Left kidney (tissue), 2 donors: ENCODE data around the gene PARP8. TPM values are rescaled to one million over a fixed set of nuclear protein-coding genes. Genes with fewer than 3 reads are reported as not detected.

Experiments
- DNase-seq: peaks from one replicate; pipeline ENCODE4 v3.0.0-alpha.2; 2013
- polyA plus RNA-seq: library from polyadenylated mRNA; unstranded; fragments of 120-200 nt; gene quantifications from one replicate; pipeline ENCODE4 v1.2.1, GENCODE V29; 2013; ENCODE audit not compliant: insufficient read length

The PARP8 gene
- polyA plus RNA-seq, 1 donor: 17.5 TPM

DNA sequence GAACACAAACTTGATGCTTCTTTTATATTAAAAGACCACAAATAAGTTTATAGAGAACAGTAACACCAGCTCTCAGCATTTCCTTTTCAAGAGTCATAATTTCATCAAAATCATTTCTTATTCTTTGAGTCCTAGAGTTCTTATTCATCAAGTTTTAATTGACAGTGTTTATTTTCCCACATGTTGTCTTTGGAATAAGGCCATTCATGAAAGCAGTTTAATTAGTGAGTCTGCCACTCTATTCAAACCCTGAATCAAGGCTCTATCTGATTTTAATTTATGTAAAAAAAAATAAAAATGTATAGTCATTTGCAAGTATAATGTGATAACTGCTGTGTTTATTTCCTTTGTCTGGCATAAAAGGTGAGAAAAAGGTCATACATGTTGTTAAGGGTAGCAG is 176.7 kb downstream of the PARP8 start:
- DNase-seq: no peak

DNA sequence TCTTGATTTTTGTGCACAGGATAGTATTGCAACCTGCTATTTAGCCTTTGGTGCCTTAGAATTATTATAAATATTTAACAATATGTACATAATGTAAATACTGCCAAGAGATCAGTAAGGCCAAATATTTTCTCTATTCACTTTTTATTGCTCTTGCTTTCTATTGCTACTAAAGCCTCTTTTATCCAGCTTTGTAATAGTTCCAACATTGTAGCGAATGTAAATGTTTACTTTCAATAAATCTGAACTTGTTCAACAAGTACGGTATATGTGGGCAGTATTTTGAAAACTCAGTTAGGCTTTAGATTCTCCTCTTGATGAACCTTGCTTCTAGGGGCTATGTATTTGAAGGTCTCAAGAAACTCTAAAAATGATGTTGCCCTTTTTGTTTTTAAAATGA is 179.8 kb downstream of the PARP8 start:
- no peak for DNase-seq

GRCh38 chr5:50849554-50849953 is 183.1 kb downstream of the PARP8 start:
- no peak for DNase-seq

DNA sequence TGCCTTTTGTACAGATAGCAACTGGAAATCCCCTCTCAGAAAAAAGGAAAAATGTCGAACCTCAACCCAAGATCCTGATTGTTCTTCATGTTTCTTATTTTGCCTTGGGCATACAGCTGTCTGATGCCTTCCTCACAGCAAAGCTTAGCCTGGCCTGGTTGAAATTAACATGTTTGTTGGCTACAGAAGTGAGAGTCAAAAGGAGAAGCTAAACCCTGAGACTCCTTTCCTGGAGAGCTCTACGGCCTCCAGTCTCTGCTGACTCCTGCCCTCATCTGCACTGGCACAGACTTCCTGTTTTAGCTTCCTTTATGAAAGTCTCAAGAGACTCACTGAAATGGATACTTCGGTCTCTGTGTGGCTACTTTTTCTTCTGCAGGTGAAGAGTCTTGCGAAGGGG is 186.7 kb downstream of the PARP8 start:
- DNase-seq: no peak

DNA sequence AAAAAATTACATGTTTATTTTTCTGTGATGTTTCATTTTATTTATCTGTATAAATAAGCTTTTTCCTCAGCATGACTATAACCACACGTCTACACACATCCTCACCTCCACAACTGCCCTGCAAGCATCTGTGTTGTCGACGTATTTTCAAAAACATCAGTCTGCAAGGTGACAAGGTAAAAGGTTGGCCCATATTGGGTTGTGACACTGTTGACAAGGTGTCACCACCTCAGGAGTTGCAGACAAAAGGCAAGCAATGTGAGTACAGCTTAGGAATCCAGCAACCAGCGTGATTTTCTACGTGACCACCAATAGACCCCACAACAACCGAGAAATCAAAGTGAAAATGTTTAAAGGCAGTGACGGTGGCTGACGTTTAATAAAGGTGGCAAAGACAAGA is 187.6 kb downstream of the PARP8 start:
- no peak for DNase-seq

- no peak for DNase-seq
These were observed 188.6 kb downstream of the PARP8 start for GRCh38 chr5:50855001-50855400.

- no peak for DNase-seq
These were observed 190.1 kb downstream of the PARP8 start for GRCh38 chr5:50856401-50857119.

- no peak for DNase-seq
These were observed 197.2 kb downstream of the PARP8 start for GRCh38 chr5:50863534-50864170.

GRCh38 chr5:50864466-50864865 is 198.0 kb downstream of the PARP8 start:
- DNase-seq: no peak

GRCh38 chr5:50866415-50866814 is 200.0 kb downstream of the PARP8 start:
- no peak for DNase-seq

DNA sequence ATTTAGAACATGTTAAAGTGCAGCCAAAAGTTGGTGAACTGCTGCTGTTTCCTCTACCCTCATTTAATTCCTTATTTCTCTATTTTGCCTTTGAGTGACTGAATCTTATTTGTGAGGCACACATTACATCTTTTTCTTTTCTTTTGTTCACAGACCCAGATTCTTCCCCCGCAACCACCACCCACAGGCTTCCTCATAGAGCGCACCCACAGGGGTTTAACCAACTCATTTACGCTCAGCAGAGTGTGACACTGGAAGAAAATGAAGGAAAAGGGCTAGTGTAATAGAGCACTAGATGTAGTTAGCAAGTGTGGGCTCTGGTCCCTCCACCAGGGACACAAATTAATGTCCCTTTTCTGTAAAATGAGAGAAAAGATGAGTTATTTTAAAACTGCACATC is 200.7 kb downstream of the PARP8 start:
- DNase-seq: no peak

DNA sequence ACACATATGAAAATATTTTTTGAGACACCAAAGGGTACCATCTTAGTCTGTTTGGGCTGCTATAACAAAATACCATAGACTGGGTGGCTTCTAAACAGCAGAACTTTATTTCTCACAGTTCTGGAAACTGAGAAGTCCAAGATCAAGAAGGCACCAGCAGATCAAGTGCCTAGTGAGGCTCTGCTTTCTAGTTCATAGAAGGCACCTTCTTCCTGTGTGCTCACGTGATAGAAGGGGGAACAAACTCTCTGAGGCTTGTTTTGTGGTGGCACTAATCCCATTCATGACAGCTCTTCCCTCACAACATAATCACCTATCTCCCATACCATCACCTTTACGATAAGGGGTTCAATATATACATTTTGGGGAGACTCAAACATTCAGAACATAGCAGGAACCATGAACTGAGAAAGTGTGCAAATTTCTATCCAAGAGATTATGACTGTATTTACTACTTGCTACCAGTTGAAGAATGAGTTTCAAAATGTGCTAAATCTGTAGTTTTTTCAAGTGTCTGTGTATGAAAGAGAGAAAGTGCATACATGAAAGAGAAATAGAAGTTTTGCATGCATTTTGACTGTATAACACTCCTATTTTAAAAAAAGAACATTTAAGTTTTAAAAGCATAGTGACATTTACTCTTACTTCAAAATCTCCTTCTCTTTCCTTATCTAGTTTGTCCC is 207.3 kb downstream of the PARP8 start:
- no peak for DNase-seq

DNA sequence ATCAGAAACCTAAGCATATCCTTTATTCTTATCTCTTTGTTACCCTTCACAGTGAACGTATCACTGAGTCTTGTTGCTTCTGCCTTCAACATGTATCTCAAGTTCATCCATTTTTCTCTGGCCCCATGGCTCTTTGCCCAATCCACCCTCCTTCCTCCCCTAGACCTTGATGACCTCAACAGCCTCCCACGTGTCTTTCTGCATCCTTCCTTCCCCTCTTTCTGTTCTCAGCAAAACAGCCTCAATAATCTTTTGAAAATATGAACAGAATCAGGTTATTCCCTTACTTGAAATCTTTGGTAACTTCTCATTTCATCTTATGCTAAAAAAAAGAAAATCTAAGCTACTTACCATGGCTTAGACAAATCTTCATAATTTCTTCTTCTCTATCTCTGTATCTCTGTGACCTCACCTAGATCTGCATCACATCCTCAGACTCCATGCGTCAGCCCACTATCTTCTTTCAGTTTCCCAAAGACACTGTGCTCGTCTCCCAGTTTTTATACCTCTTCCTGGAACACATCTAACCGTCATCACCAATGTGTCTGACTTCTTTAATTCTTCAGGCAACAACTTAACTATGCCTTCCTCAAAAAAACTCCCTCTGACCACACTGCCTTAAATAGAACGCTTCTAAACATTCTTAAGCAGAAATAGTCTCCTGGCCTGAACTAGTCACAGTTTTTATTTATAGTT is 208.0 kb downstream of the PARP8 start:
- no peak for DNase-seq

- no peak for DNase-seq
These were observed 208.5 kb downstream of the PARP8 start for GRCh38 chr5:50875002-50875344.

DNA sequence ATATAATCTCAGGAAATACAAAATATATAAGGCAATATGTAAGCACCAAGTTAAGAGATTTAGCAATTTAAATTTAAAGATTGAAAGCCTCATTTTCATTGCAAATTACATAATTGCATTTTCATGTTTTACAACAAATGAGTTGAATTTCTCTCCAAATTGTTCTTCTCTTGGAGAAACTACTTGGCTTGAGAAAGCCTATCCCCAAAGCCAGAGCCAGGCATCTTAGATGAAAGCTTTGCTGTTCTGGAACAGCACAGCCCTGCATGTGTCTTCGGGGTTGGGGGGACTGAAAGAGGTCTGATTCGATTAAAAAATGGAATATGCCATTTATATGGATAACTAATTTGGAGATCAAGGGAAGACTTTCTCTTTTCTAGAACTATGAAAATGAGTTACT is 212.0 kb downstream of the PARP8 start:
- DNase-seq: no peak

DNA sequence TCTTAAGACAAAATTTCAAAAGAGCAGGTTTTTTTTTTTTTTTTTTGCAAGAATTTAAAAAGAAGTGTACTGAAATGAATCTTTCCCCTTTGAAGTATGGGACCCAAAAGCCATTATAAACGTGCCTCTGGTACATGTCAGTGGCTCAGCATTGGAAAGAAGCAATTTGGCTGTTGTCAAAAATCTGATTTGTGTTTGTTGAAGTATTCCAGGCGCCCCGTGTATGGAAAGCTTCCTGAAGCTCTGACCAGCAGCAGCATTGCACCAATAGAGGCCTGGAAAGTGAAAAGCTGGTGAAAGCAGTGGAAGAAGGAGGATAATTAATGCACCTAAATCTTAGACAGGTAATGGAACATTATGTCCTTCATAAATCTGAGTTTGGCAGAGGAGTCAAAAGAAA is 215.0 kb downstream of the PARP8 start:
- no peak for DNase-seq

DNA sequence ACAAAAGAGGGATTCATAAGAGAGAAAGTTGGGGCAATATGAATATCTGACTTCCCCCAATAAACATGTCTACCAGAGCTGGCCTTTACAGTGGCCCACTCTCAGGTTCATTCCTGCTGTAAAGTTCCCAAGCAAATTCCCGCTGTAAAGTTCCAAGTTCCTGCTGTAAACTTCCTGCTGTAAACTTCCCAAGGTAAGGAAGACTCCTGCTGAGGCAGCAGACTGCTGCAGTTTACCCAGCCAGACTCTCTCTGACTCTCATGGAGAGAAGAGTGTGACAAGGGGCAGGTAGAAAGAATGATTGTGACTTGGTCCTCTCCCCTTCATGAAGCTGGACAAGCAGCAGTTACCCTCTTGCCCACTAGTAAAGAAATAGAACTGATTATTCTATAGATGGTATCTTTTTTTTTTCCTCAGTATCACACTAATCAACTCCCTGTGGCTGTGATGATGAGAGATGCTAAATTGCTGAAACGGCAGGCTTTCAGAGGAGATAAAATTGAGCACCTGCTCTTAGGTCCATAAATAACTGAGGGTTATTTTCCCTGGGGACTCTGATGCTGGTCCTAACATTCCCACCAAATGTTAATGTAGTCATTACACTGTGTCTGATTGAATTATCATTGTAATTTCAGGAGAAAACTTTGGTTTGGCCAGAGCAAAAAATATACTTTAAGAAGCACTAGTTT is 220.4 kb downstream of the PARP8 start:
- no peak for DNase-seq

GRCh38 chr5:50887889-50888633 is 221.6 kb downstream of the PARP8 start:
- no peak for DNase-seq

DNA sequence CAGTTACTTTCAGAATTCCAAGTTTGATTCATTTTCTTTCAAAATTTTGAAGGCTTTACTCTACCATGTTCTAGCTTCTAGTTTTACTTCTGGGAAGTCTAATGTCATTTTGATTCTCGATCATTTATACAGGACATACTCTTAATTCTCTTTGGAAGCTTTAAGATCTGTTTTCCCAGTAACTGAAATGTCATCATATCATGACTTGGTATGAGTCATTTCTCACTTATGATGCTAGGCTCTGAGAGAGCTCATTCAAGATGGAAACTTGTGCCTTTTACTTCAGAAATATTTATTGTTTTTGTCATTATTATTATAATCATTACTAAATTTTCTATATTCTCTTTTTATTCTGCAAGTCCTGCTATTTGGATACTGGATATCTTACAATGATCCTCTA is 222.3 kb downstream of the PARP8 start:
- no peak for DNase-seq

GRCh38 chr5:50889790-50890189 is 223.4 kb downstream of the PARP8 start:
- no peak for DNase-seq
